ENCODE results near the gene DENND1A. TPM values are rescaled to one million over a fixed set of nuclear protein-coding genes. Genes with fewer than 3 reads are reported as not detected.

The DENND1A gene
- total and polyA plus RNA-seq, 2 of the 13 experiments (the other 11 are each of a cell fraction or from before 2014, with no cell fraction given), result 14.8 to 30.1 TPM

DNA sequence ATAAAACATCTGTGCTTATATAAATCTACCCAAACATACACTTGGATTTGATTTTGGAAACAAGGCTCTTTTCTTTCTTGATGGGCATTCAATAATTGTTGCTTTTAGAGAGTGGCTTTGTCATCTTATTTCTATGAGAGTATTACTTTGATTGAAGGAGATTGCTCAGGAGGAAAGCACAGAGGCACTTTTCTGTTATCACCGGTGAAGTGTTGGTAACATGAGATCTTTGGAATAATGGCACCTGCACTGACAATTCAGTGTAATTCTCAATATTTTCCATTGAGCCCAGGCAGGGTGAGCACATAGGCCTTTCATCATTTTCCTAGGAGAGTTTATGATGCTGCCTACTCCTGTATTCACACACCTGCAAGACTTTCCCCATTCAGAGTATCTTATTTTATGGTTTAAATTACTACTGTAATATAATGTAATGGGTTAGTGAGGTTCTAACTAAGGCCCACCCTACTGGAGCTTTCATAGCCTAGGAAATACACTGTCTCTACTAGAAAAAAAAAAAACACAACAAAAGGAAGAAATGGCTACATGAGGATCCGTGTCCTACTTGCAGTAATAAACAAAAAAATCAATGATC, 244.3 kb downstream of the DENND1A start (continued):
- TF ChIP-seq, protein P1, sequence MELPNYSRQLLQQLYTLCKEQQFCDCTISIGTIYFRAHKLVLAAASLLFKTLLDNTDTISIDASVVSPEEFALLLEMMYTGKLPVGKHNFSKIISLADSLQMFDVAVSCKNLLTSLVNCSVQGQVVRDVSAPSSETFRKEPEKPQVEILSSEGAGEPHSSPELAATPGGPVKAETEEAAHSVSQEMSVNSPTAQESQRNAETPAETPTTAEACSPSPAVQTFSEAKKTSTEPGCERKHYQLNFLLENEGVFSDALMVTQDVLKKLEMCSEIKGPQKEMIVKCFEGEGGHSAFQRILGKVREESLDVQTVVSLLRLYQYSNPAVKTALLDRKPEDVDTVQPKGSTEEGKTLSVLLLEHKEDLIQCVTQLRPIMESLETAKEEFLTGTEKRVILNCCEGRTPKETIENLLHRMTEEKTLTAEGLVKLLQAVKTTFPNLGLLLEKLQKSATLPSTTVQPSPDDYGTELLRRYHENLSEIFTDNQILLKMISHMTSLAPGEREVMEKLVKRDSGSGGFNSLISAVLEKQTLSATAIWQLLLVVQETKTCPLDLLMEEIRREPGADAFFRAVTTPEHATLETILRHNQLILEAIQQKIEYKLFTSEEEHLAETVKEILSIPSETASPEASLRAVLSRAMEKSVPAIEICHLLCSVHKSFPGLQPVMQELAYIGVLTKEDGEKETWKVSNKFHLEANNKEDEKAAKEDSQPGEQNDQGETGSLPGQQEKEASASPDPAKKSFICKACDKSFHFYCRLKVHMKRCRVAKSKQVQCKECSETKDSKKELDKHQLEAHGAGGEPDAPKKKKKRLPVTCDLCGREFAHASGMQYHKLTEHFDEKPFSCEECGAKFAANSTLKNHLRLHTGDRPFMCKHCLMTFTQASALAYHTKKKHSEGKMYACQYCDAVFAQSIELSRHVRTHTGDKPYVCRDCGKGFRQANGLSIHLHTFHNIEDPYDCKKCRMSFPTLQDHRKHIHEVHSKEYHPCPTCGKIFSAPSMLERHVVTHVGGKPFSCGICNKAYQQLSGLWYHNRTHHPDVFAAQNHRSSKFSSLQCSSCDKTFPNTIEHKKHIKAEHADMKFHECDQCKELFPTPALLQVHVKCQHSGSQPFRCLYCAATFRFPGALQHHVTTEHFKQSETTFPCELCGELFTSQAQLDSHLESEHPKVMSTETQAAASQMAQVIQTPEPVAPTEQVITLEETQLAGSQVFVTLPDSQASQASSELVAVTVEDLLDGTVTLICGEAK (IDR thresholded peaks at IDR 0.05), result no peak
- TF ChIP-seq, protein P1 (CRISPR knock-in tag; IDR thresholded peaks at IDR 0.05), result no peak
- TF ChIP-seq, protein P2, sequence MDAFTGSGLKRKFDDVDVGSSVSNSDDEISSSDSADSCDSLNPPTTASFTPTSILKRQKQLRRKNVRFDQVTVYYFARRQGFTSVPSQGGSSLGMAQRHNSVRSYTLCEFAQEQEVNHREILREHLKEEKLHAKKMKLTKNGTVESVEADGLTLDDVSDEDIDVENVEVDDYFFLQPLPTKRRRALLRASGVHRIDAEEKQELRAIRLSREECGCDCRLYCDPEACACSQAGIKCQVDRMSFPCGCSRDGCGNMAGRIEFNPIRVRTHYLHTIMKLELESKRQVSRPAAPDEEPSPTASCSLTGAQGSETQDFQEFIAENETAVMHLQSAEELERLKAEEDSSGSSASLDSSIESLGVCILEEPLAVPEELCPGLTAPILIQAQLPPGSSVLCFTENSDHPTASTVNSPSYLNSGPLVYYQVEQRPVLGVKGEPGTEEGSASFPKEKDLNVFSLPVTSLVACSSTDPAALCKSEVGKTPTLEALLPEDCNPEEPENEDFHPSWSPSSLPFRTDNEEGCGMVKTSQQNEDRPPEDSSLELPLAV (CRISPR knock-in tag; conservative IDR thresholded peaks at IDR 0.05; ENCODE audit: low read depth), result no peak
